Kidney epithelial cell (primary cell): ENCODE results near the gene ZNF280D. TPM values are rescaled to one million over a fixed set of nuclear protein-coding genes. Genes with fewer than 3 reads are reported as not detected.

Experiments
- DNase-seq: peaks from one replicate; pipeline ENCODE4 v3.0.0-alpha.2; 2010; ENCODE audit warnings: low read depth
- H3K27me3 ChIP-seq: 2 replicates; pipeline ENCODE4 v1.6.0; 2011; ENCODE audit warnings: low read length; ENCODE audit not compliant: control insufficient read depth, insufficient read depth
- H3K36me3 ChIP-seq: 2 replicates; pipeline ENCODE4 v1.5.1; 2011; ENCODE audit warnings: low read length; ENCODE audit not compliant: control insufficient read depth, insufficient read depth
- H3K4me3 ChIP-seq: 2 replicates; pipeline ENCODE4 v1.5.1; 2011; ENCODE audit warnings: low read depth, mild to moderate bottlenecking, control low read depth, low read length
- total RNA-seq: library from RNA; depleted of rRNA; stranded (reverse); fragments of >200 nt; gene quantifications from 2 replicates; pipeline ENCODE4 v1.2.3, GENCODE V29; 2015
- TF ChIP-seq, protein P1 (sequence below): IDR thresholded peaks from 2 replicates; pipeline ENCODE4 v1.5.1; 2011; ENCODE audit warnings: mild to moderate bottlenecking, moderate library complexity, low read length, control low read depth, inconsistent platforms; ENCODE audit not compliant: insufficient read depth, poor library complexity, severe bottlenecking

Gene ZNF280D
- total RNA-seq, 1 donor from 2014 or later = 13.3 TPM

DNA sequence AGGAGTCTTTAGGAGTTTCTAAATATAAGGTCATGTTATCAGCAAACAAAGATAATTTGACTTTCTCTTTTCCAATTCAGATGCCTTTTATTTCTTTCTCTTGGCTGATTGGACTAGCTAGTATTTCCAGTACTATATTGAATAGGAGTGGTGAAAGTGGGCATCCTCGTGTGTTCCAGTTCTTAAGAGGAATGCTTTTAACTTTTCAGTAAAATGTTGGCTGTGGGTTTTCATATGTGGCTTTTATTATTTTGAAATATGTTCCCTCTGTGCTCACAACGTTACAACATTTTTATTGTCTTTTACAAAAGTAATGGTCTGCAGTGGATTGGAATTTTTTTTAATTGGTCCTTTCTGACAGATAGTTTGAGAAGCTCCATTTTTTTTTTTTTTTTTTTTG is 8.2 kb upstream of the ZNF280D start:
- Histone ChIP-seq H3K36me3 (no peaks in the 10 kb centered on the region), H3K4me3 (no peak overlapping the region), H3K27me3 (no peaks in the 10 kb centered on the region)
- no peak for DNase-seq
- TF ChIP-seq, protein P1, sequence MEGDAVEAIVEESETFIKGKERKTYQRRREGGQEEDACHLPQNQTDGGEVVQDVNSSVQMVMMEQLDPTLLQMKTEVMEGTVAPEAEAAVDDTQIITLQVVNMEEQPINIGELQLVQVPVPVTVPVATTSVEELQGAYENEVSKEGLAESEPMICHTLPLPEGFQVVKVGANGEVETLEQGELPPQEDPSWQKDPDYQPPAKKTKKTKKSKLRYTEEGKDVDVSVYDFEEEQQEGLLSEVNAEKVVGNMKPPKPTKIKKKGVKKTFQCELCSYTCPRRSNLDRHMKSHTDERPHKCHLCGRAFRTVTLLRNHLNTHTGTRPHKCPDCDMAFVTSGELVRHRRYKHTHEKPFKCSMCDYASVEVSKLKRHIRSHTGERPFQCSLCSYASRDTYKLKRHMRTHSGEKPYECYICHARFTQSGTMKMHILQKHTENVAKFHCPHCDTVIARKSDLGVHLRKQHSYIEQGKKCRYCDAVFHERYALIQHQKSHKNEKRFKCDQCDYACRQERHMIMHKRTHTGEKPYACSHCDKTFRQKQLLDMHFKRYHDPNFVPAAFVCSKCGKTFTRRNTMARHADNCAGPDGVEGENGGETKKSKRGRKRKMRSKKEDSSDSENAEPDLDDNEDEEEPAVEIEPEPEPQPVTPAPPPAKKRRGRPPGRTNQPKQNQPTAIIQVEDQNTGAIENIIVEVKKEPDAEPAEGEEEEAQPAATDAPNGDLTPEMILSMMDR = no peak

- TF ChIP-seq, protein P1 = no peak
- H3K4me3 ChIP-seq = no peak overlapping the region
- no peak for DNase-seq
- no peaks in the 10 kb centered on the region for H3K27me3 ChIP-seq
- H3K36me3 ChIP-seq = no peaks in the 10 kb centered on the region
Observed at GRCh38 chr15:56739964-56740640, 6.8 kb upstream of the ZNF280D start.

GRCh38 chr15:56739474-56739873 is 6.2 kb upstream of the ZNF280D start:
- Histone ChIP-seq H3K4me3 (no peak overlapping the region), H3K36me3 (no peaks in the 10 kb centered on the region), H3K27me3 (no peaks in the 10 kb centered on the region)
- DNase-seq = no peak
- TF ChIP-seq, protein P1 = no peak

DNA sequence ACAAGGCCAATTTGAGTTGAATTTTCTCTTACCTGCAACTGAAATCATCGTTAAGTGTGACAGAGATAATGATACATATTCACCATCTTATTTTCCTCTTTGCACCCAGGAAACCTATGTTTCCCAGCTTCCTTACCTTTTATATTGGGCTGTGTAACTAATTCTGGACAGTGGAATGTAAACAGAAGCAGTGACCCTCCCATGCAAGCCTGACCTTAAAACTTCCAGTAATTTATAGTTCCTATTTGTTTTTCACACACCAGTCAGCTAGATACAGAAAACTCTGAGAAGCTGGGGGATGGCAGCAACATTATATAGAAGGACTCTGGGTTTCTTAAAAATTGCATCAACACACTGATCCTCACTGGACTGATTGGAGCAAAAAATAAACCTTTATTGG is 4.5 kb upstream of the ZNF280D start:
- DNase-seq = no peak
- no peaks in the 10 kb centered on the region for H3K36me3 ChIP-seq
- H3K4me3 ChIP-seq = no peak overlapping the region
- TF ChIP-seq, protein P1 = no peak
- no peaks in the 10 kb centered on the region for H3K27me3 ChIP-seq

GRCh38 chr15:56736881-56737707 is 3.8 kb upstream of the ZNF280D start:
- no peak for DNase-seq
- TF ChIP-seq, protein P1 = no peak
- no peak overlapping the region for H3K4me3 ChIP-seq
- H3K27me3 ChIP-seq = no peaks in the 10 kb centered on the region
- no peaks in the 10 kb centered on the region for H3K36me3 ChIP-seq
